Middle frontal gyrus (tissue), 1 donor: ENCODE measurements around the gene BRMS1L.
"Not testable (repeated sequence)": the region's sequence is repeated elsewhere in the genome, so short reads cannot be mapped to it uniquely, and the experiment has no call there.

Source experiments
- DNase-seq: peaks from one replicate; pipeline ENCODE4 v3.0.0-alpha.2; 2015; ENCODE audit warnings: low spot score; ENCODE audit errors: extremely low spot score

The BRMS1L gene

DNA sequence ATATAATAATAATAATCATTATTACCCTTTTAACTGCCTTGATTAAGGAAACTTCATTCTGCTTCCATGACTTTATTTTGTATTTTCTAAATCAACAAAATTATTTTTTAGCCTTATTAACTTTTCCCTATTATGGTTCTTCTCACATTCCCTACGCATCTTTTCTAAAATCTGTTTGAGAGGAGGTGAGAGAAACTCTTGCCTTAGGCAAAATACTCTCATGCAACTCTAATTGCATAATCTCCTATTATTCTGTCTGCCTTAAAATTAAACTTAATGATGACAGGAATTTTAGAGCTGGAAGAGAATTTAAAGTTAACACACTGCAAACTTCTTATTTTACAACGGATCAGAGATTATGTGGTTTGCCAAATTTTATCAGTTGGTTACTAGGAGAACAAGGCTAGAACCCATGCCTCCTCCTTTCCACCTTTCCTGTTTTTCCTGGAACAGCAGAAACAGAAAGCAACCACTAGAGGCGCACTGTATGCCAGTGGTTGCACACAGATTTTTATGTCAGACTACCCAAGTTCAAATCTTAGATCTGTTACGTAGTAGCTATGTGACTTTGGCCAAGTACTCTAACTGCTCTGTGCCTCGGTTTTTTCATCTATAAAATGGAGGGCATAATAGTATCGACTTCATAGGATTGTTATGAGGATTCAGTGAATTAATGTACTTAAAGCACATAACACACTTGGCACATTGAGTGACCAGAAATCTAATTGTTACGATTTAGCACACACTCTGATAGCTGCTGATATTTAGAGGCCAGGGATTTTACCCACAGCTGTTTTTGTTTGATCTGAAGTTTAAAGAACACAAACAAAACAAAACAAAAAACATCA lies 4.3 kb upstream of the BRMS1L start:
- no peak for DNase-seq

DNA sequence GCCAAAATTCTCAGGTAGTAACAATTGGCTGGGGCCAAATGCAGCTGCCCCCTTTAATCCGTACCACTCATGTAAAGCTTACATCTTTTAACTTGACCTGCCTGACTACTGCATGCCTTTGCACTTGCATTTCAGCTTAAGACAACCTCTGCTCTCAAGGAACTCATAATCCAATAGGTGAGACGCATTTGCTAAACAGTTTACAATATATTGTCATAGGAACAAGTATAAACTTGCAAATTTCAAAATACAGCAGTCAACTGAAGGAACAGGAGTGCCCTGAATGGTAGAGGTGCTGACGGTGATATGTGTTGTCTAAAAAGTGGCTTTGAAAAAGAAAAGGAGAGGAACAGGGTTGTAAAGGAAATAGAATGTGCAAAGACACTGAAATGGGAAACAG lies 3.6 kb upstream of the BRMS1L start:
- DNase-seq = no peak

GRCh38 chr14:35824446-35825165 lies 1.5 kb upstream of the BRMS1L start:
- DNase-seq = not testable (repeated sequence)

GRCh38 chr14:35825968-35826217 lies 245 bp upstream of the BRMS1L start:
- no peak for DNase-seq

DNA sequence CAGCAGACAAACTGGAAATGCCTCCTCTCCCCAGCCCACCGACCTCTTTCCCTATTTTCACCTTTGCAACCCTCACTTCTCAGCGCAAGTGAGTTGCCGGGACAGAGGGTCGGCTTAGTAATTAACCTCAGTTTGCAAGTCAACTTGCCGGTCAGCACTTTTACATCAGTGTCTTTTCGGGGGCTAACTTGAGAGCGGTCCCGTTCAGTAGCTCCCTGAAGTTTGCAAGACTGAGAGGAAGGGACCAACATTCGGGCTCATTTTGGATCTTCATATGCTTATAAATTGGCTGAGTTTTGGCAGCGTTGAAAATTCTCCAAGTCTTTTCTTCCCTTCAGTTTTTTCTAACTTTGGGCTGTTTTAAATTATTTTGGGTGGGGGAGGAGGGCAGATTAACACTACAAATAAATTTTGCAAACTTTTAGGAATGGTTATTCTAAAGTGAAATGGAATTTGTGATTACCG lies 846 bp downstream of the BRMS1L start:
- no peak for DNase-seq

DNA sequence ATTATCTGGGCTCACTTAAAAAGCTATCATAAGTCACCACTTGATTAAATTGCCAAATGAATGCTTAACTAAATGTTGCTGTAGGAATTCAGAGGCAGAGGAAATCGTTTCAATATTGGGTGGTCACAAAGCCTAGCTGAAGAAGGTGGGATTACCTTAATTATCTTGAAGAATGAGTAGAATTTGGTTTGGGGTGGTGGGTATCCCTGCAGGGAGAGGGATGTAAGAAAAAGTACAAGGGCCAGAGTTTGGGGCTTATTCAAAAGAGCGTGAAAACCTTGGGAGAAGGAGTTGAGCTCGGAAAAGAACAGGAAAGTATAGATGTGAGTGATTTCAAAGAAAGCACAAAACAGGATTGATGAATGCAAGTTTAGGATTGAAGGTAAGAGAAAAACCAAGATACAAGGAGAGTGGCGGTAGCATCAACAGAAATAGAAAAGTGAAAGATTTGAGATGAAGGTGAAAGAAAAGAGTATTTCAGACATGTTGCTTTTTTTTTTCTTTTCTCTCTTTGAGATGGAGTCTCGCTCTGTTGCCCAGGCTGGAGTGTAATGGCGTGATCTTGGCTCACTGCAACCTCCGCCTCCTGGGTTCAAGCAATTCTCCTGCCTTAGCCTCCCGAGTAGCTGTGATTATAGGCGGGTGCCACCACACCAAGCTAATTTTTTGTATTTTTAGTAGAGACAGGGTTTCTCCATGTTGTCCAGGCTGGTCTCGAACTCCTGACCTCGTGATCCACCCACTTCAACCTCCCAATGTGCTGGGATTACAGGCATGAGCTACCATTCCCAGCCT lies 1.7 kb downstream of the BRMS1L start:
- DNase-seq = no peak

GRCh38 chr14:35829449-35829848 lies 3.3 kb downstream of the BRMS1L start:
- peak; percentile 33 for DNase-seq

DNA sequence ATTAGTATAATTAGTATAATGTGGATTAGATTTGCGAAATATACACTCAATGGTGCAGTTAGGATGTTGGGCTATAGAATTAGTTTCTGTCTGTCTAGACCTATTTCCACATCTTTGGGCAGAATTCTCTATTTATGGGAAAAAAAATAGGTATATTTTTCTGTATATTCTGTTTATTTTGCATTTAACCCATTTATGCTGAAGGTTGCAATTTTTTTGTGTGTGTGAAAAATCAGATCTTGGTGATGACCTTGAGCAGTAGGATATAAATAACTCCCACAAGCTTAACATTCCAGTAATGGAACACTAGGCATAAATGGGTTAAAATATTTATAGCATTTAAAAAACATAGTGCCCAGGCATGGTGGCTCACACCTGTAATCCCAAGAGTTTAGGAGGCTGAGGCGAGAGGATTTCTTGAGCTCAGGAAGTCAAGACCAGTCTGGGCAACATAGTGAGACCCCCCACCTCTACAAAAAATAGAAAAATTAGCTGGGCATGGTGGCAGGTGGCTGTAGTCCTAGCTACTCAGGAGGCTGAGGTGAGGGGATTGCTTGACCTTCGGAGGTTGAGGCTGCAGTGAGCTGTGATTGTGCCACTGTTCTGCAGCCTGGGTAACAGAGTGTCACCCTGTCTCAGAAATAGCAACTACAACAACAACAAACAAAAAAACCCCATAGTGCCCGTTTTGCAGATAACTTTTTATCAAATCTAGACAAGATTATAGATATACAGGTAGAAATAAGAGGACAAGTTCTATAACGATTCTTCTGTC lies 9.3 kb downstream of the BRMS1L start:
- DNase-seq = no peak

DNA sequence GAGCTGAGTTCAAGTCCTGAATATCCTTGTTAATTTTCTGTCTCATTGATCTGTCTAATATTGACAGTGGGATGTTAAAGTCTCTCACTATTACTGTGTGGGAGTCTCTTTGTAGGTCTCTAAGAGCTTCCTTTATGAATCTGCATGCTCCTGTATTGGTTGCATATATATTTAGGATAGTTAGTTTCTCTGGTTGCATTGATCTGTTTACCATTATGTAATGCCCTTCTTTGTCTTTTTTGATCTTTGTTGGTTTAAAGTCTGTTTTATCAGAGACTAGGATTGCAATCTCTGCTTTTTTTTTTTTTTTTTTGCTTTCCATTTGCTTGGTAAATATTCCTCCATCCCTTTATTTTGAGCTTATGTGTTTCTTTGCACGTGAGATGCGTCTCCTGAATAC lies 15.6 kb downstream of the BRMS1L start:
- DNase-seq = not testable (repeated sequence)

DNA sequence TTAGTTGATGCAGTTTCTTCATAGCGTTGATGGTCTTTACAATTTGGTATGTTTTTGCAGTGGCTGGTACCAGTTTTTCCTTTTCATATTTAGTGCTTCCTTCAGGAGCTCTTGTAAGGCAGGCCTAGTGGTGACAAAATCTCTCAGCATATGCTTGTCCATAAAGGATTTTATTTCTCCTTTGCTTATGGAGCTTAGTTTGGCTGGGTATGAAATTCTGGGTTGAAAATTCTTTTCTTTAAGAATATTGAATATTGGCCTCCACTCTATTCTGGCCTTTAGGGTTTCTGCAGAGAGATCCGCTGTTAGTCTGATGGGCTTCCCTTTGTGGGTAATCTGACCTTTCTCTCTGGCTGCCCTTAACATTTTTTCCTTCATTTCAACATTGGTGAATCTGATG lies 16.1 kb downstream of the BRMS1L start:
- DNase-seq = not testable (repeated sequence)

DNA sequence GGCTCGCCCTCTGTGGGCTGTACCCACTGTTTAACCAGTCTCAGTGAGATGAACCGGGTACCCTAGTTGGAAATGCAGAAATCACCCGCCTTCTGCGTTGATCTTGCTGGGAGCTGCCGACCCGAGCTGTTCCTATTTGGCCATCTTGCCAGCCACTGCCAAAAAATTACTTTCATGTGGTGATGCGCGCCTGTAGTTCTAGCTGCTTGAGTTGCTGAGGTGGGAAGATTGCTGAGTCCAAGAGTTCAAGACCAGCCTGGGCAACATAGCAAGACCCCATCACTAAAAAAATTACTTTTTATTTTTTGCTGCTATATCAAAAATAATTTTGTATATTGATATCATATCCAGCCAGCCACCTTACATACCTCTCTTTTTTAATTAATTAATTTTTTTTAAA lies 18.4 kb downstream of the BRMS1L start:
- no peak for DNase-seq

DNA sequence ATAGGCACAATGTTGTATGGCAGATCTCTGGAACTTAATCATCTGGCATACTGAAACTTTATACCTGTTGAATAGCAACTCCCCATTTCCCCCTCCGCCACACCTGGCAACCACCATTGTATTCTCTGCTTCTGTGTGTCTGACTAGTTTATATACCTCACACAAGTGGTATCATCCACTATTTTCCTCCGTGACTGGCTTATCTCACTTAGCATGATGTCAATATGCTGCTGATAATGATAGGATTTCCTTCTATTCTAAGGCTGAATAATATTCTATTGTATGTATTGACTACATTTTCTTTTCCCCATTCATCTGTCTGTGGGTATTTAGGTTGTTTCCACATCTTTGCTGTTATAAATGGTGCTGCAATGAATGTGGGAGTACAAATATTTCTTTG lies 21.5 kb downstream of the BRMS1L start:
- DNase-seq = no peak

DNA sequence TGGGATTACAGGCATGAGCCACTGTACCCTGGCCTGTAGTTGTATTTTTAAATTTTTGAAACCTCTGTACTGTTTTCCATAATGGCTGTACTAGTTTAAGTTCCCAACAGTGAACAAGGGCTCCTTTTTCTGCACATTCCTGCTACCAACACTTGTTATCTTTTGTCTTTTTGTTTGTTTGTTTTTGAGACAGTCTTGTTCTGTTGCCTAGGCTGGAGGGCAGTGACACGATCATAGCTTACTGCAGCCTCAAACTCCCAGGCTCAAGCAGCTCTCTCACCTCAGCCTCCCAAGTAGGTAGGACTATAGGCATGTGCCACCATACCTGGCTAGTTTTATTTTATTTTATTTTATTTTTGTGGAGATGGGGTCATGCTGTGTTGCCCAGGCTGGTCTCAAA lies 23.0 kb downstream of the BRMS1L start:
- no peak for DNase-seq

- no peak for DNase-seq
Observed at GRCh38 chr14:35851823-35852222, 25.7 kb downstream of the BRMS1L start.

- DNase-seq = no peak
Observed at GRCh38 chr14:35853225-35853624, 27.1 kb downstream of the BRMS1L start.

GRCh38 chr14:35854696-35855270 lies 28.6 kb downstream of the BRMS1L start:
- DNase-seq = no peak

- no peak for DNase-seq
Observed at GRCh38 chr14:35855876-35856481, 29.8 kb downstream of the BRMS1L start.

DNA sequence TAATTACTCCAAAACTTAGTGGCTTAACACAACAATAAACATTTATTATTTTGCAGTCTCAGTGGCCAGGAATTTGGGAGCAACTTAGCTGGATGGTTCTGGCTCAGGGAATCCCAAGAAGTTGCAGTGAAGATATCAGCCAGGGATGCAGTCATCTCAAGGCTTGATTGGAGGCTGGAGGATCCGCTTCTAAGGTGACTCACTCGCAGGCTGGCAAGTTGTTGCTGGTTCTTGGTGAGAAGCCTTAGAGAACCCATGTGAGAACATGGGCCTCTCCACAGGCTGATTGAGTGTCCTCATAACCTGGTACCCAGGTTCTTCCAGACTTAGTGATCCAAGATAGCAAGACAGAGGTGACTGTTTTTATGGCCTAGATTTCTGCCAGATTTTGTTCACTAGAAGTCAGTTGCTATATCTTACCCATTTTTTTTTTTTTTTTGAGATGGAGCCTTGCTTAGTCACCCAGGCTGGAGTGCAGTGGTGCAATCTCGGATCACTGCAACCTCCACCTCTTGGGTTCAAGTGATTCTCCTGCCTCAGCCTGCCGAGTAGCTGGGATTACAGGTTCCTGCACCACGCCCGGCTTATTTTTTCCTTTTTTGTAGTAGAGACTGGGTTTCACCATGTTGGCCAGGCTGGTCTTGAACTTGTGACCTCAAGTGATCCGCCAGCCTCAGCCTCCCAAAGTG lies 32.5 kb downstream of the BRMS1L start:
- DNase-seq = no peak

DNA sequence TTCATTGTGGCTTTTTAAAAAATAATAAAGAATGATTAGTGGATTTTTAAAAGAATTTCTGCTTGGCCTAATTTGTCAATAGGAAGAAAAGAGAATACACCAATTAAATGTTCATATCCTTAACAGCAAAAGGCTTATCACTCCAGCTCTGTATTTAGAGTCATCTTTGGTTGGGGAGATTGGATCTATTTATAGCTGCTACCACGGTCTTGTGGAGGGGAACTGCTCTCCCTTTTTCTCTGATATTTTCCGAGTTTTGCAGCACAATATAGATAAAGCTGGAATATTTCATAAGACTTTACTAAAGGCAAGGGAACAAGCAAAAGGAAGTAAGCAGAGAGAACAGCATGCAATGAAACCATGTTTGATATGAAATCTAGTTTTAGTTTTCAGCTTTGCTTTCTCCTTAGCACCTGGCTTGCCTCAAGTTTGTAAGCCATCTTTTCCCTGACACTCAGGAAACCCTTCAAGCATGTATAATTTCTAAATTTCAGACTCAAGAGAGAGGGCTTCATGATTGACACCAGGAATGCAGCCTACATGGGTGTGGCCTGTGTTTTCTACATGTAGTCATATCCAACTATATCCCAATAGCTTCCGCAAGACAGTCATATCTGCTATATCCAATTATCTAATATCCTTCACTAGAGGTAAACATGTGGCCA lies 35.2 kb downstream of the BRMS1L start:
- DNase-seq = no peak
